Thoracic aorta (tissue), 2 donors: ENCODE data around the gene TINAGL1. TPM values are rescaled to one million over a fixed set of nuclear protein-coding genes. Genes with fewer than 3 reads are reported as not detected.
A peak's percentile ranks its signal among the peaks of the same experiment; 100 is the strongest.

Source experiments
- ATAC-seq: fragments of 150-250 bp; one replicate; pipeline ENCODE4 v1.8.0; 2017; ENCODE audit warnings: low read depth; ENCODE audit not compliant: insufficient number of reproducible peaks, low FRiP score
- DNase-seq: peaks from one replicate; pipeline ENCODE4 v3.0.0-alpha.2; 2020; ENCODE audit warnings: low spot score
- H3K27ac ChIP-seq, 2 donors: fragments of 200-600 bp; sonication (generic); 1 replicate in 1 of 2; 2 replicates in 1 of 2; pipeline ENCODE4 v1.5.1; 2016; ENCODE audit warnings: mild to moderate bottlenecking in 2 of 2, moderate library complexity in 2 of 2
- H3K27me3 ChIP-seq: fragments of 200-600 bp; sonication (generic); replicated peaks from 2 replicates; pipeline ENCODE4 v1.6.0; 2016; ENCODE audit warnings: mild to moderate bottlenecking; ENCODE audit not compliant: insufficient read depth
- H3K36me3 ChIP-seq: fragments of 200-600 bp; sonication (generic); one replicate; pipeline ENCODE4 v1.5.1; 2016
- H3K4me1 ChIP-seq, 2 donors: fragments of 200-600 bp; sonication (generic); 1 replicate in 1 of 2; 2 replicates in 1 of 2; pipeline versions ENCODE4 v1.5.1 to v1.6.0; 2016; ENCODE audit warnings: low read depth in 2 of 2, mild to moderate bottlenecking in 1 of 2; ENCODE audit not compliant: control insufficient read depth in 1 of 2
- H3K4me3 ChIP-seq: fragments of 200-600 bp; sonication (generic); 2 replicates; pipeline ENCODE4 v1.5.1; 2016; ENCODE audit warnings: mild to moderate bottlenecking
- H3K9me3 ChIP-seq: fragments of 200-600 bp; sonication (generic); 2 replicates; pipeline ENCODE4 v1.5.1; 2016
- CTCF ChIP-seq: fragments of 200-600 bp; sonication (generic); IDR thresholded peaks from one replicate; pipeline ENCODE4 v1.5.1; 2019; ENCODE audit warnings: antibody characterized with exemption
- total RNA-seq, 2 donors: library from RNA; depleted of rRNA; stranded (reverse); fragments of >200 nt; gene quantifications; one replicate each; pipeline versions ENCODE4 v1.1.0 to v1.2.3, GENCODE V29; 2016

TINAGL1 gene
- total RNA-seq, 2 donors from 2014 or later: 581 to 1,250 TPM

DNA sequence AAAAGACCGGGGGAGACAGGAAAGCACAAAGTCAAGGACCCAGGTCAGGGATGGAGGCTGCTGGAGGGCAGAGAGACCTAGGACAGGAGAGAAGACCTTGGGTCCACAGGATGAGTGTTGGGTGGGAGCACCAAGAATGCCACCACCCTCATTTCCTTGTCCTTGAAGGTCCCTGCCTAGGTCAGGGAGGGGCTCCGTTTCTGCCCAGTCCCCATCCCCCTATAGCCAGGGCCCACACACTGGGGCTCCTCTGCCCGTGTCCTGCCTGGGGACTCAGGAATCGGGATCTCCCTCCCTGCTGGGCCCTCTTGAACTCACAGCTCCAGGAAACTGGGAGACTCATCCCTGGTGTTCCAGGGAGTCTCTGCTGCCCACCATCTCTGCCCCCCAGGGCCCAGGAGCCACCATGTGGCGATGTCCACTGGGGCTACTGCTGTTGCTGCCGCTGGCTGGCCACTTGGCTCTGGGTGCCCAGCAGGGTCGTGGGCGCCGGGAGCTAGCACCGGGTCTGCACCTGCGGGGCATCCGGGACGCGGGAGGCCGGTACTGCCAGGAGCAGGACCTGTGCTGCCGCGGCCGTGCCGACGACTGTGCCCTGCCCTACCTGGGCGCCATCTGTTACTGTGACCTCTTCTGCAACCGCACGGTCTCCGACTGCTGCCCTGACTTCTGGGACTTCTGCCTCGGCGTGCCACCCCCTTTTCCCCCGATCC is 584 bp downstream of the TINAGL1 start:
- no peak for TF ChIP-seq CTCF
- H3K27ac ChIP-seq: peak overlapping the region; percentile 95 to 97
- H3K4me3 ChIP-seq: peak overlapping the region; percentile 91
- DNase-seq (no peak), ATAC-seq (no peak)
- H3K27me3 ChIP-seq: no peaks in the 10 kb centered on the region
- peaks cover 32 to 56% of the 10 kb centered on the region in 2 donors for H3K4me1 ChIP-seq
- no peaks in the 10 kb centered on the region for H3K36me3 ChIP-seq
- no peaks in the 10 kb centered on the region for H3K9me3 ChIP-seq

- peak overlapping the region; percentile 95 to 97 for H3K27ac ChIP-seq
- no peak for DNase-seq
- no peak for ATAC-seq
- H3K4me1 ChIP-seq: peaks cover 36 to 59% of the 10 kb centered on the region in 2 donors
- H3K4me3 ChIP-seq: peak overlapping the region; percentile 91
- H3K27me3 ChIP-seq: no peaks in the 10 kb centered on the region
- TF ChIP-seq CTCF: no peak
- H3K36me3 ChIP-seq: no peaks in the 10 kb centered on the region
- no peaks in the 10 kb centered on the region for H3K9me3 ChIP-seq
Observed at GRCh38 chr1:31577515-31578192, 1.3 kb downstream of the TINAGL1 start.

GRCh38 chr1:31579374-31579773 is 3.1 kb downstream of the TINAGL1 start:
- no peak for ATAC-seq
- H3K36me3 ChIP-seq: peaks cover 10% of the 10 kb centered on the region

DNA sequence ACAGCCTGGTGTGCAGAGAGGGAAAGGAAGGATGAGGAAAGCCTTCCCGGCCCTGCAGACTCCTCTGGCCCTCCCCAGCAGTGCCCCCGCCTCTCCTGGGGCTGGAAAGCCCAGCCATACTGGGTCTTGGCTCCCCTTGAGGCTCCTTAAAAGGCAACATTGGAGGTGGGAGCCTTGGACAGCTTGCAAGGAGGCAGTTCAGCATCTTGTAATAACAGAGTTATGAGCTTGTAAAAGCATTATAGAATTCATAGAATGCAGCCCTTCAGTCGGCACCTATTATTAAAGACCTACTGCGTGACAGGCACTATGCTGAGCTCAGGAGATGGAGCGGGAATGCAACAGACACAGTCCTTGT is 4.2 kb downstream of the TINAGL1 start:
- peak overlapping the region; percentile 97 to 99 for H3K27ac ChIP-seq
- ATAC-seq: no peak
- peak overlapping the region; percentile 91 for H3K4me3 ChIP-seq
- peaks cover 47 to 57% of the 10 kb centered on the region in 2 donors for H3K4me1 ChIP-seq
- H3K36me3 ChIP-seq: peaks cover 21% of the 10 kb centered on the region
- no peak for DNase-seq
- H3K9me3 ChIP-seq: no peaks in the 10 kb centered on the region
- H3K27me3 ChIP-seq: no peaks in the 10 kb centered on the region
- TF ChIP-seq CTCF: no peak

More at GRCh38 chr1:31579374-31579773, 3.1 kb downstream of the TINAGL1 start:
- Histone ChIP-seq H3K4me3 (peak overlapping the region; percentile 91), H3K27ac (peak overlapping the region; percentile 97 to 99), H3K4me1 (peaks cover 39 to 57% of the 10 kb centered on the region in 2 donors), H3K27me3 (no peaks in the 10 kb centered on the region), H3K9me3 (no peaks in the 10 kb centered on the region)
- no peak for TF ChIP-seq CTCF
- no peak for DNase-seq

DNA sequence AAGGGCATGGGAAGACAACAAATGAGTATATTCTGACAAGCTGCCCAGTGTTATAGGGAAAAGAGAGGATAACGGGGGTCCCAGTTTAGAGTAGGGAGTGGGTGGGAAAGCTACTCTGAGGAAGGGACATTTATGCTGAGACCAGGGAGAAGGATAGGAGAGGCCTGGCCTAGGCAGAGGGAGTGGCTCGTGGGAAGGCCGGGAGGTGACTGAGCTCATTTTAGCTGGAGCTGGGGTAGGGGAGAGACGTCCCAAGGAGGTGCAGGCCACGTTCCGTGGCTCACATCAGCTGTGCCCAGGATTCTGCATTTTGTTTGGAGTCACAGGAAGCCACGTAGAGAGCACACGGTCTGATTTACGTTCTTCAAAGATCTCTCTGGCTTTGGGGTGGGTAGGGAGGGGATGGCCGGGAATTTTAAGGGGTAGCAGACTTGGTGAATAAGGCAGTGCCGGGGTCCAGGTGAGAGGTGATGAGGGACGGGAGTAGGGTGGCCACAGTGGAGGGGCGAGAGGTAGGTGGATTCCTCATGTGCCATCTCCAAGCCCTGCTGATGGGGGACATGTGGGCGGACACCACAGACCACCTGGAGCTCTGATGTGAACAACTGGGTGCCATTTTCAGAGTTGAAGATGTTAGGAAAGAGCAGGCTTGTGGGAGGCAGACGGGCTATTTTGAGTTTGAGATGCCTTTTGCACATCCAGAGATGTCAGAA is 4.7 kb downstream of the TINAGL1 start:
- peak overlapping the region; percentile 97 to 99 for H3K27ac ChIP-seq
- ATAC-seq (no peak), DNase-seq (no peak)
- peak overlapping the region; percentile 91 for H3K4me3 ChIP-seq
- no peaks in the 10 kb centered on the region for H3K9me3 ChIP-seq
- no peaks in the 10 kb centered on the region for H3K27me3 ChIP-seq
- H3K4me1 ChIP-seq: peaks cover 45 to 57% of the 10 kb centered on the region in 2 donors
- TF ChIP-seq CTCF: no peak
- H3K36me3 ChIP-seq: peaks cover 26% of the 10 kb centered on the region
